Activated CD8-positive, alpha-beta memory T cell treated with anti-CD3 and anti-CD28 coated beads, Interleukin-2, amount 50 U/mL, for 48 hours (primary cell): ENCODE results near the gene ETNPPL.

Experiments used
- DNase-seq: peaks from one replicate; pipeline ENCODE4 v3.0.0-alpha.2; 2020

ETNPPL gene

DNA sequence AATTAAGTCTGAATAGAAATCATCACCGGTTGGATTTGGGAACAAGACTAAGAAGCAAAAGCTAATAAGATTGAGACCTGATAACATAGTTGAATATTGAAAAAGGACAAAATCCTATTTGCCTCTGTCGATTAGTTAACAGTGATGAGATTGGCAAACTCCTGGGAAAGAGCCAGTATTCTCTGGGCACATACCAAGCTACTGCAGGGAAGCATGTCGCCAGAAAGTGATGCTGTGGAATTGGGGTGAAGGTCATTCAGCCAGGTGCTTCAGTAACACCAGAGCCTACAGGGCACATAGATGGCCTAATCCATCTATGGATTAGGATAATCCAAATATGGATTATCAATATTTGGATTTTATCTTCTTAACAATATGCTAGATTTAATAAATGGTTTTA lies 68.4 kb downstream of the ETNPPL start:
- no peak for DNase-seq

DNA sequence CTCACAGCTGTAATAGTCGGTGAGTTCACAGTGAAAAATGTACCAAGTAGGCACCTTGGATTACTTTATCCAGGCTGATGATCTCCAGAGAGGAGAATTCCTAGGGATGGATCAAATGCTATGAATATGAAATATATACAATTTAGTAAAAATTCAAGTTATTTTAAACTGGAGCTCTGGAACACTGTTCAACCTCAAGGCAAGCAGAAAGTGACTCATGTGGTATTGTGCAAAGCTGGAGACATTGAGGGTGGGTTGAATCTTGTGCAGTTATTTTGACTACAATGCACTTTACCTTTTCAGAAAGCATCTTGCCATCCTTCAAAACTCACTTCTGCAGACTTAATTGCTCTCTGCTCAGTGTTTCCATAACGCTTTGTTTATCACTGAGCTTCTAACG lies 69.0 kb downstream of the ETNPPL start:
- DNase-seq, result no peak

DNA sequence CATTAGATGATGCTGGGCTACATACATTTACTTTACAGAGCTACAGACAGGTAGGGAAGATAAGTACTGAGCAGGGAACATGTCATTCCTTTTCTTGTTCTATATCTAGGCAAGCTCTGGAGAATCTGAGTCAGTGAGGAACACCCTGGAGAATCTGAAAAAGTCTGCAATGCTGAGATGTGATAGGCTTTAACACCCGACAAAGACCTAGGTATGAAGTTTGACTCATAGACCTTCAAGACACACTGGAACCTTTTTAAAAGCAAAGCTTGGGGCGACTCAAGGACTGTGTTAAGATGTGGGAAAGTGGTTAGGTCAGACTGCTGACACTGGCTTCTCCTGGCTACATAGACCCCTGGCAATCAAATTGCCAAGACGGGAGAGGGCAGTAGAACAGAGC lies 69.6 kb downstream of the ETNPPL start:
- no peak for DNase-seq
